Transverse colon (tissue), 4 donors: ENCODE data around the gene ARPC5L. TPM values are rescaled to one million over a fixed set of nuclear protein-coding genes. Genes with fewer than 3 reads are reported as not detected.

Experiments used
- DNase-seq: peaks from one replicate; pipeline ENCODE4 v3.0.0-alpha.2; 2019
- H3K27ac ChIP-seq, 4 donors: fragments of 200-600 bp; sonication (generic); 2 replicates each; pipeline ENCODE4 v1.5.1; 2016 to 2018; ENCODE audit warnings: inconsistent platforms in 4 of 4
- H3K27me3 ChIP-seq: fragments of 200-600 bp; sonication (generic); 2 replicates; pipeline ENCODE4 v1.5.1; 2017; ENCODE audit warnings: inconsistent platforms
- H3K36me3 ChIP-seq, 4 donors: fragments of 200-600 bp; sonication (generic); 2 replicates each; pipeline ENCODE4 v1.5.1; 2017 to 2019; ENCODE audit warnings: inconsistent platforms in 4 of 4
- H3K4me1 ChIP-seq, 4 donors: fragments of 200-600 bp; sonication (generic); 2 replicates each; pipeline ENCODE4 v1.5.1; 2017 to 2020; ENCODE audit warnings: inconsistent platforms in 4 of 4
- H3K4me3 ChIP-seq, 4 donors: fragments of 200-600 bp; sonication (generic); 1 replicate in 1 of 4; 2 replicates in 3 of 4; pipeline versions ENCODE4 v1.5.1 to v1.6.1; 2017 to 2019; ENCODE audit warnings: inconsistent platforms in 4 of 4
- H3K9me3 ChIP-seq, 2 donors: fragments of 200-600 bp; sonication (generic); 2 replicates each; pipeline ENCODE4 v1.5.1; 2017 to 2019; ENCODE audit warnings: inconsistent platforms in 2 of 2
- CTCF ChIP-seq, 5 experiments: fragments of 200-600 bp in 3 of 5; fragments of 450-650 bp in 2 of 5; sonication (generic) in 3 of 5; IDR thresholded peaks; 1 replicate in 2 of 5; 2 replicates in 3 of 5; pipeline ENCODE4 v1.5.1; 2016 to 2017; ENCODE audit warnings: antibody characterized with exemption in 5 of 5, inconsistent platforms in 3 of 5, mild to moderate bottlenecking in 2 of 5, moderate library complexity in 1 of 5
- EP300 ChIP-seq: sonication (generic); formaldehyde crosslinking; IDR thresholded peaks from one replicate; pipeline ENCODE4 v1.6.1; 2017; ENCODE audit warnings: antibody characterized with exemption, low read depth
- POLR2A ChIP-seq: fragments of 450-650 bp; IDR thresholded peaks from one replicate; pipeline ENCODE4 v1.6.1; 2016; ENCODE audit warnings: antibody characterized with exemption, mild to moderate bottlenecking, moderate library complexity
- POLR2AphosphoS5 ChIP-seq, 3 donors: sonication (generic); formaldehyde crosslinking; IDR thresholded peaks; one replicate each; pipeline ENCODE4 v1.6.1; 2016; ENCODE audit warnings: antibody characterized with exemption in 3 of 3
- WGBS, 2 donors: methylation state at CpG; one replicate each; pipeline ENCODE4 v1.1.5; 2018; ENCODE audit warnings: low coverage in 1 of 2; 5-methylcytosine and 5-hydroxymethylcytosine counted together
- in situ Hi-C, 4 donors: fragments of 200-750 bp; cut with MboI; loops; one replicate each; pipeline versions ENCODE4 v1.15.0 to v1.15.1; 2017; ENCODE audit warnings: low sequenced_read_pairs in 3 of 4, low pct_ligation_motif_present in 1 of 4, low pct_unique_long_range_greater_than_20kb in 1 of 4
- intact Hi-C: fragments of 100-400 bp; cut with DNase I; formaldehyde crosslinking; loops from one replicate; pipeline ENCODE4 v1.15.1; 2023; ENCODE audit warnings: low total_unique reads
- total RNA-seq, 4 donors: library from RNA; depleted of rRNA; stranded (reverse); fragments of >200 nt; gene quantifications; one replicate each; pipeline ENCODE4 v1.1.0, GENCODE V29; 2016

Gene ARPC5L
- total RNA-seq, 4 donors from 2014 or later = 9.8 to 37.0 (median 22.8) TPM

GRCh38 chr9:124886461-124886860 is 24.5 kb downstream of the ARPC5L start:
- Histone ChIP-seq H3K27ac (no peak overlapping the region), H3K36me3 (peaks cover 0 to 55% (median 22%) of the 10 kb centered on the region in 4 donors), H3K9me3 (no peaks in the 10 kb centered on the region), H3K4me3 (no peak overlapping the region), H3K27me3 (no peaks in the 10 kb centered on the region), H3K4me1 (no peaks in the 10 kb centered on the region)
- 75 to 88% methylated on average over 8 to 10 of the region's 10 CpGs for WGBS, 2 donors
- DNase-seq = no peak
- in situ Hi-C loops = no loop called here
- TF ChIP-seq EP300 (no peak), POLR2AphosphoS5 (IDR thresholded peaks at IDR 0.05) (no peak), POLR2A (no peak), CTCF (IDR thresholded peaks at IDR 0.05) (no peak)
- intact Hi-C loops = no loop called here

DNA sequence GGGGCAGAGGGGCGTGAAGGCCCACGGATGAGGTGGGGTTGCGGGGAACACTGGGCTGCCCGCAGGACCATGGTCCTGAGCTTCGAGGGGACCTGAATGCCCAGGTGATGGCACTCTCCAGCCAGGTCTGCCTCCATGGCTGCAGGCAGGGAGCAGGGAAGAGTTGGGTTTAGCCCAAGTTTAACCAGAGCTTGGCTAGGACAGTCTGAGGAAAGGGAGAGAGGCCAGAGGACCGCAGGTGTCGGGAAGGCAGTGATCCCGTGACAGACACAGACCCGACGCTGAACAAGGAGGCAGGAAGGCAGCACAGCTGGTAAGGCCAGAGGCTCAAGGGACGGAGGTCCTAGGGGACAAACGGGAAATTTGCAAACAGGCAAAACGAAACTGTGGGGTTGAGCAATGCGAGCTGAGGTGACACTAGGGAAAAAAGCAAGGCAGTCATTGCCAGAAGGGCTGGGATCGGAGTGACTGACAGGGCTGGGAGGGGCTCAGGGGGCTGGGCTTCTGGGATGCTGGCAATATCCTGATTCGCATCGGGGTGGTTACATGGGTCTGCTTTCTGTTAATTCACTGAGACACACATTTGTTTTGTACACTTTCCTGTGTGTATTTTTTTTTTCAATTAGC is 25.0 kb downstream of the ARPC5L start:
- intact Hi-C loops = no loop called here
- in situ Hi-C loops = no loop called here
- no peak for TF ChIP-seq POLR2AphosphoS5 (IDR thresholded peaks at IDR 0.05)
- no peak for TF ChIP-seq POLR2A
- no peak for TF ChIP-seq CTCF (IDR thresholded peaks at IDR 0.05)
- H3K27ac ChIP-seq = no peak overlapping the region
- H3K36me3 ChIP-seq = peaks cover 0 to 55% (median 22%) of the 10 kb centered on the region in 4 donors
- H3K9me3 ChIP-seq = no peaks in the 10 kb centered on the region
- H3K27me3 ChIP-seq = no peaks in the 10 kb centered on the region
- no peak overlapping the region for H3K4me3 ChIP-seq
- no peaks in the 10 kb centered on the region for H3K4me1 ChIP-seq
- DNase-seq = no peak
- WGBS, 2 donors = 82 to 84% methylated on average over 8 to 17 of the region's 17 CpGs

DNA sequence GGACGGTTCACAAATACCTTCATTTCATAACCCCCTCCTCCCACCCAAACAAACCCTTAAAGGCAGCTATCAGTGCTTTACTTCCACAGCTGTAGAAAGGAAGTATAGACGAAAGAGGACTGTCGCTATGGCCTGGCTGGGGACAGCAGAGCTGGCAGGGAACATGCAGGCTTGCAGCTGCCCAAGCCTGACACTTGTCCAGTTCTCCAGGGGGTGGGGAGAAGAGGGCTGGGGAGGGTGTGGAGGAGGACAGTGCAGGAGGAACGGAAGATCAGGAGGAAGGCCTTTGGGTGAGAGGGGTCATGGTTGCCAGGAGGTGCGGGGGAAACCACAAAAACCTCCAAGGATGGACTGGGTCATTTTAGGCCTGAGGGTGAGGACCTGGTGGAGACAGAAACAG is 25.9 kb downstream of the ARPC5L start:
- Histone ChIP-seq H3K27ac (no peak overlapping the region), H3K4me1 (no peaks in the 10 kb centered on the region), H3K27me3 (no peaks in the 10 kb centered on the region), H3K36me3 (peaks cover 0 to 55% (median 25%) of the 10 kb centered on the region in 4 donors), H3K9me3 (no peaks in the 10 kb centered on the region), H3K4me3 (no peak overlapping the region)
- WGBS, 2 donors = 90 to 100% methylated on average over 2 to 5 of the region's 5 CpGs
- no peak for DNase-seq
- no peak for TF ChIP-seq POLR2A
- TF ChIP-seq EP300 = no peak
- no peak for TF ChIP-seq POLR2AphosphoS5 (IDR thresholded peaks at IDR 0.05)
- no peak for TF ChIP-seq CTCF (IDR thresholded peaks at IDR 0.05)
- intact Hi-C loops = no loop called here
- in situ Hi-C loops = no loop called here

DNA sequence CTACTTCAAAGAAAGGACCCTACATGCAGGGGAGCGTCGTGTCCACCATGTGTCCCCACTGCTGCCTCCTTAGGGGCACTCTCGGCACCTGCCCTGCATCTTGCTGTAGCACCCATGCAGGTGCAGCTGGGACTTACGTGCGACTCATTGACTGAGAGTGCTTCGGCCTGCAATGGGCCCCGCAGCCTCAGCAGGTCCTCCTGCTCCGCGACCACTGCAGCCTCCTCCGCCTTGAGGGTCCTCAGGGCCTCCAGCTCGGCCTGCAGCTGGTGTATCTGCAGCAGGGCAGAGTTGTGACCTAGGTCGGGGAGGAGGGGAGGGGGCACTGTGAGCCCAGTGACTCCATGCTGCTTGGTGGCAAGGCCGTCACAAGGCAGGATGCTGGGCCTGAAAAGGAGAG is 27.1 kb downstream of the ARPC5L start:
- Histone ChIP-seq H3K4me1 (no peaks in the 10 kb centered on the region), H3K4me3 (no peak overlapping the region), H3K9me3 (no peaks in the 10 kb centered on the region), H3K27ac (no peak overlapping the region), H3K27me3 (no peaks in the 10 kb centered on the region), H3K36me3 (peaks cover 0 to 57% (median 26%) of the 10 kb centered on the region in 4 donors)
- DNase-seq = no peak
- WGBS, 2 donors = 95% methylated on average over 10 of the region's 13 CpGs; no CpG with 5 or more reads in 1 of the 2 donors
- intact Hi-C loops = no loop called here
- no peak for TF ChIP-seq EP300
- no peak for TF ChIP-seq POLR2AphosphoS5 (IDR thresholded peaks at IDR 0.05)
- TF ChIP-seq CTCF (IDR thresholded peaks at IDR 0.05) = no peak
- no peak for TF ChIP-seq POLR2A
- in situ Hi-C loops = no loop called here
